WTC11 (cell line): ENCODE results near the gene NRXN3. TPM values are rescaled to one million over a fixed set of nuclear protein-coding genes. Genes with fewer than 3 reads are reported as not detected.

Experiments
- ATAC-seq: fragments of 200-7000 bp; cut with Tn5 transposase; 2 replicates; pipeline ENCODE4 v1.10.0; 2021; ENCODE audit warnings: mild to moderate bottlenecking, moderate library complexity
- CTCF ChIA-PET: fragments of 300-600 bp; sonication (Branson Sonifier 250); formaldehyde crosslinking; loops from one replicate; lab custom pipeline; 2021; ENCODE audit warnings: antibody characterized with exemption; lab: Charles Lee
- POLR2A ChIA-PET: fragments of 350-600 bp; sonication (Branson Sonifier 250); formaldehyde crosslinking; loops from one replicate; lab custom pipeline; 2021; ENCODE audit warnings: antibody characterized with exemption; lab: Charles Lee
- DNase-seq: peaks from one replicate; pipeline ENCODE4 v3.0.0; 2021; ENCODE audit warnings: low spot score
- H3K27ac Mint-ChIP-seq: 2 replicates; pipeline ENCODE4 v1.8.0; 2021; ENCODE audit warnings: mixed read lengths
- H3K27me3 Mint-ChIP-seq: 2 replicates; pipeline ENCODE4 v1.8.0; 2021; ENCODE audit warnings: low read depth, mild to moderate bottlenecking, moderate library complexity, mixed read lengths
- H3K36me3 Mint-ChIP-seq: 2 replicates; pipeline ENCODE4 v1.8.0; 2021; ENCODE audit warnings: mixed read lengths
- H3K4me1 Mint-ChIP-seq: 2 replicates; pipeline ENCODE4 v1.8.0; 2022; ENCODE audit warnings: mixed read lengths
- H3K4me3 Mint-ChIP-seq: 2 replicates; pipeline ENCODE4 v1.8.0; 2021; ENCODE audit warnings: mild to moderate bottlenecking, moderate library complexity, mixed read lengths
- H3K9me3 Mint-ChIP-seq: 2 replicates; pipeline ENCODE4 v1.8.0; 2021; ENCODE audit warnings: mixed read lengths
- ELF4 ChIP-seq: sonication (generic); formaldehyde crosslinking; IDR thresholded peaks from 2 replicates; pipeline ENCODE4 v1.8.1; 2022; ENCODE audit warnings: low read depth, mild to moderate bottlenecking, moderate library complexity, missing genetic modification reagents
- MXD4 ChIP-seq: fragments of 250-450 bp; sonication (Bioruptor Pico); IDR thresholded peaks from 2 replicates; pipeline ENCODE4 v1.8.0; 2021; ENCODE audit warnings: mild to moderate bottlenecking, moderate library complexity, borderline replicate concordance
- NFYB ChIP-seq: sonication (generic); formaldehyde crosslinking; conservative IDR thresholded peaks from 2 replicates; pipeline ENCODE4 v1.8.0; 2022; ENCODE audit warnings: low read depth, missing genetic modification reagents
- TEAD1 ChIP-seq: sonication (generic); formaldehyde crosslinking; IDR thresholded peaks from 2 replicates; pipeline ENCODE4 v1.8.0; 2022; ENCODE audit warnings: mild to moderate bottlenecking, missing genetic modification reagents
- ZBTB21 ChIP-seq: sonication (generic); formaldehyde crosslinking; IDR thresholded peaks from 2 replicates; pipeline ENCODE4 v1.8.1; 2023; ENCODE audit warnings: mild to moderate bottlenecking, missing genetic modification reagents, borderline replicate concordance
- ZNF138 ChIP-seq: sonication (generic); formaldehyde crosslinking; conservative IDR thresholded peaks from 2 replicates; pipeline ENCODE4 v1.8.1; 2022; ENCODE audit warnings: mild to moderate bottlenecking, moderate library complexity, missing genetic modification reagents
- ZNF396 ChIP-seq: fragments of 250-450 bp; sonication (Bioruptor Pico); IDR thresholded peaks from 2 replicates; pipeline ENCODE4 v1.8.0; 2021; ENCODE audit warnings: mild to moderate bottlenecking, moderate library complexity, borderline replicate concordance
- ZNF416 ChIP-seq: fragments of 250-450 bp; sonication (Bioruptor Pico); IDR thresholded peaks from 2 replicates; pipeline ENCODE4 v1.9.0; 2021; ENCODE audit warnings: mild to moderate bottlenecking, inconsistent platforms
- total RNA-seq: library from RNA; stranded (reverse); gene quantifications from 3 replicates; pipeline ENCODE4 v1.2.3, GENCODE V29; 2021
- TF ChIP-seq, protein P1 (sequence below): fragments of 250-450 bp; sonication (Bioruptor Pico); IDR thresholded peaks from 2 replicates; pipeline ENCODE4 v2.1.2; 2022; ENCODE audit warnings: mild to moderate bottlenecking, moderate library complexity
- TF ChIP-seq, protein P2 (sequence below): sonication (generic); formaldehyde crosslinking; IDR thresholded peaks from 2 replicates; pipeline ENCODE4 v1.8.0; 2022; ENCODE audit warnings: mild to moderate bottlenecking, missing genetic modification reagents
- TF ChIP-seq, protein P3 (sequence below): sonication (generic); formaldehyde crosslinking; IDR thresholded peaks from 2 replicates; pipeline ENCODE4 v1.8.1; 2022; ENCODE audit warnings: mild to moderate bottlenecking, moderate library complexity, missing genetic modification reagents
- TF ChIP-seq, protein P4 (sequence below): sonication (generic); formaldehyde crosslinking; IDR thresholded peaks from 2 replicates; pipeline ENCODE4 v1.8.1; 2022; ENCODE audit warnings: low read depth, missing genetic modification reagents, borderline replicate concordance
- TF ChIP-seq, protein P5 (sequence below): sonication (generic); formaldehyde crosslinking; IDR thresholded peaks from 2 replicates; pipeline ENCODE4 v1.8.1; 2022; ENCODE audit warnings: mild to moderate bottlenecking, missing genetic modification reagents, moderate library complexity, borderline replicate concordance
- TF ChIP-seq, protein P6 (sequence below): sonication (generic); formaldehyde crosslinking; IDR thresholded peaks from 2 replicates; pipeline ENCODE4 v1.8.0; 2022; ENCODE audit warnings: missing genetic modification reagents
- TF ChIP-seq, protein P7 (sequence below): sonication (generic); formaldehyde crosslinking; IDR thresholded peaks from 2 replicates; pipeline ENCODE4 v1.8.0; 2022; ENCODE audit warnings: mild to moderate bottlenecking, missing genetic modification reagents
- TF ChIP-seq, protein P8 (sequence below): fragments of 250-450 bp; sonication (Bioruptor Pico); IDR thresholded peaks from 2 replicates; pipeline ENCODE4 v1.9.0; 2021; ENCODE audit warnings: mild to moderate bottlenecking, borderline replicate concordance

NRXN3 gene
- total RNA-seq, 1 experiment from 2014 or later: 3.0 TPM

DNA sequence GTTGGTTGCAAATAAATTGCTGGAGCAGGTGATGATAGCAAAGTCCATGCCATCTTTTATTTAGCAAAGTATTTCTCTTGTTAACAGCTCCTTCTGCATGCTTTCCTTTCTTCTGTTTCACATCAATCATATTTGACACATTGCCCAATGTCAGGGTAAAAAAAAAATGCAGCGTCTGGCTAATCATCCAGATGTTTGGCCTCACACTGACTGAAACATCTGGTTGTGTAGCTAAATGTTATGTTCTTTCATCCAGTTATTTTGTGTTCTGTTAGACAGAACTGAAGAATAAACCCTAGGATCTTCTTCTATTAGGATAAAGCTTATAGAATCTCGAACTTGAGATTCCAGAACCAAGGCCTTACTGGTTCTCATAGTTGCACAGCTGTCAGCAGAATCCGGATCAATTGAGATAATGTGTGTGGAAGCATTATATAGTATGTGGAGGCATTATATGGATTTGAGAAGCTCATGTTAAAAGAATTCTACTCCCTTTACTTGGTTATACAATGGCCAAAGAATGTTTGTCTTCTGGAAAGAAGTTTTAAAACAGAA is 1182.0 kb downstream of the NRXN3 start:
- H3K9me3 Mint-ChIP-seq: peaks cover 10% of the 10 kb centered on the region; the same call in 1 of the 2 replicates
- no peak overlapping the region for H3K27ac Mint-ChIP-seq
- no peak for ATAC-seq
- POLR2A ChIA-PET: no interaction called here
- no peaks in the 10 kb centered on the region for H3K27me3 Mint-ChIP-seq
- TF ChIP-seq, protein P1, sequence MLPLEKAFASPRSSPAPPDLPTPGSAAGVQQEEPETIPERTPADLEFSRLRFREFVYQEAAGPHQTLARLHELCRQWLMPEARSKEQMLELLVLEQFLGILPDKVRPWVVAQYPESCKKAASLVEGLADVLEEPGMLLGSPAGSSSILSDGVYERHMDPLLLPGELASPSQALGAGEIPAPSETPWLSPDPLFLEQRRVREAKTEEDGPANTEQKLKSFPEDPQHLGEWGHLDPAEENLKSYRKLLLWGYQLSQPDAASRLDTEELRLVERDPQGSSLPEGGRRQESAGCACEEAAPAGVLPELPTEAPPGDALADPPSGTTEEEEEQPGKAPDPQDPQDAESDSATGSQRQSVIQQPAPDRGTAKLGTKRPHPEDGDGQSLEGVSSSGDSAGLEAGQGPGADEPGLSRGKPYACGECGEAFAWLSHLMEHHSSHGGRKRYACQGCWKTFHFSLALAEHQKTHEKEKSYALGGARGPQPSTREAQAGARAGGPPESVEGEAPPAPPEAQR (CRISPR knock-in tag): no peak
- TF ChIP-seq, protein P2, sequence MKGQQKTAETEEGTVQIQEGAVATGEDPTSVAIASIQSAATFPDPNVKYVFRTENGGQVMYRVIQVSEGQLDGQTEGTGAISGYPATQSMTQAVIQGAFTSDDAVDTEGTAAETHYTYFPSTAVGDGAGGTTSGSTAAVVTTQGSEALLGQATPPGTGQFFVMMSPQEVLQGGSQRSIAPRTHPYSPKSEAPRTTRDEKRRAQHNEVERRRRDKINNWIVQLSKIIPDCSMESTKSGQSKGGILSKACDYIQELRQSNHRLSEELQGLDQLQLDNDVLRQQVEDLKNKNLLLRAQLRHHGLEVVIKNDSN (CRISPR knock-in tag): no peak
- TF ChIP-seq ELF4 (CRISPR knock-in tag): no peak
- TF ChIP-seq, protein P3, sequence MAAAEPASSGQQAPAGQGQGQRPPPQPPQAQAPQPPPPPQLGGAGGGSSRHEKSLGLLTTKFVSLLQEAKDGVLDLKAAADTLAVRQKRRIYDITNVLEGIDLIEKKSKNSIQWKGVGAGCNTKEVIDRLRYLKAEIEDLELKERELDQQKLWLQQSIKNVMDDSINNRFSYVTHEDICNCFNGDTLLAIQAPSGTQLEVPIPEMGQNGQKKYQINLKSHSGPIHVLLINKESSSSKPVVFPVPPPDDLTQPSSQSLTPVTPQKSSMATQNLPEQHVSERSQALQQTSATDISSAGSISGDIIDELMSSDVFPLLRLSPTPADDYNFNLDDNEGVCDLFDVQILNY (CRISPR knock-in tag): no peak
- TF ChIP-seq, protein P4, sequence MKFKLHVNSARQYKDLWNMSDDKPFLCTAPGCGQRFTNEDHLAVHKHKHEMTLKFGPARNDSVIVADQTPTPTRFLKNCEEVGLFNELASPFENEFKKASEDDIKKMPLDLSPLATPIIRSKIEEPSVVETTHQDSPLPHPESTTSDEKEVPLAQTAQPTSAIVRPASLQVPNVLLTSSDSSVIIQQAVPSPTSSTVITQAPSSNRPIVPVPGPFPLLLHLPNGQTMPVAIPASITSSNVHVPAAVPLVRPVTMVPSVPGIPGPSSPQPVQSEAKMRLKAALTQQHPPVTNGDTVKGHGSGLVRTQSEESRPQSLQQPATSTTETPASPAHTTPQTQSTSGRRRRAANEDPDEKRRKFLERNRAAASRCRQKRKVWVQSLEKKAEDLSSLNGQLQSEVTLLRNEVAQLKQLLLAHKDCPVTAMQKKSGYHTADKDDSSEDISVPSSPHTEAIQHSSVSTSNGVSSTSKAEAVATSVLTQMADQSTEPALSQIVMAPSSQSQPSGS (CRISPR knock-in tag): no peak
- no peak for TF ChIP-seq ZNF396
- H3K36me3 Mint-ChIP-seq: no peaks in the 10 kb centered on the region
- no peak overlapping the region for H3K4me3 Mint-ChIP-seq
- DNase-seq: no peak
- CTCF ChIA-PET: no interaction called here
- H3K4me1 Mint-ChIP-seq: peaks cover 22% of the 10 kb centered on the region

DNA sequence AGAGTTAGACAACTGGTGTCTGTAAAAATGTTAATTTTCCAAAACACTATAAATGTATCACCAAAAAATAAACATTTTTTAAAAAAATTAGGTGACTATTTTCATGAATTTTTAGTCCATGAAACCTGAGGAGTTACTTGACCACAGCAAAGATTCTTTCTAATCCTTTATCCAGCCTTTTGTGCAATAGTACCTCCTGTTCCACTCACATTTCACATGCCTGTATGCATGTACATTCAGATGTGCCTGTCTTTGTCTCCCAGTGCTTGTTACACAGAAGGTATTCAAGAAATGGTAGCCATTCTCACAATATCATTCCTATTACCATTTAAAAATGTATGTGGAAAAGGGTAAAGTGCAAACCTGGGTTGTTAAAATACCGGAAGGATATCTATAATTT is 1184.2 kb downstream of the NRXN3 start:
- Mint-ChIP-seq H3K27me3 (no peaks in the 10 kb centered on the region), H3K4me1 (peaks cover 33% of the 10 kb centered on the region), H3K27ac (no peak overlapping the region), H3K9me3 (peaks cover 3% of the 10 kb centered on the region; the same call in 1 of the 2 replicates), H3K36me3 (no peaks in the 10 kb centered on the region), H3K4me3 (no peak overlapping the region)
- no peak for ATAC-seq
- no peak for DNase-seq
- ChIA-PET POLR2A (no interaction called here), CTCF (interaction anchor here (1.1 kb wide), 1 partner anchor 421 kb away, joined by 3 read pairs; no protein-coding TSS in a partner anchor)
- TF ChIP-seq, protein P5, sequence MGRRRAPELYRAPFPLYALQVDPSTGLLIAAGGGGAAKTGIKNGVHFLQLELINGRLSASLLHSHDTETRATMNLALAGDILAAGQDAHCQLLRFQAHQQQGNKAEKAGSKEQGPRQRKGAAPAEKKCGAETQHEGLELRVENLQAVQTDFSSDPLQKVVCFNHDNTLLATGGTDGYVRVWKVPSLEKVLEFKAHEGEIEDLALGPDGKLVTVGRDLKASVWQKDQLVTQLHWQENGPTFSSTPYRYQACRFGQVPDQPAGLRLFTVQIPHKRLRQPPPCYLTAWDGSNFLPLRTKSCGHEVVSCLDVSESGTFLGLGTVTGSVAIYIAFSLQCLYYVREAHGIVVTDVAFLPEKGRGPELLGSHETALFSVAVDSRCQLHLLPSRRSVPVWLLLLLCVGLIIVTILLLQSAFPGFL (CRISPR knock-in tag): no peak
- no peak for TF ChIP-seq NFYB (CRISPR knock-in tag)
- TF ChIP-seq, protein P6, sequence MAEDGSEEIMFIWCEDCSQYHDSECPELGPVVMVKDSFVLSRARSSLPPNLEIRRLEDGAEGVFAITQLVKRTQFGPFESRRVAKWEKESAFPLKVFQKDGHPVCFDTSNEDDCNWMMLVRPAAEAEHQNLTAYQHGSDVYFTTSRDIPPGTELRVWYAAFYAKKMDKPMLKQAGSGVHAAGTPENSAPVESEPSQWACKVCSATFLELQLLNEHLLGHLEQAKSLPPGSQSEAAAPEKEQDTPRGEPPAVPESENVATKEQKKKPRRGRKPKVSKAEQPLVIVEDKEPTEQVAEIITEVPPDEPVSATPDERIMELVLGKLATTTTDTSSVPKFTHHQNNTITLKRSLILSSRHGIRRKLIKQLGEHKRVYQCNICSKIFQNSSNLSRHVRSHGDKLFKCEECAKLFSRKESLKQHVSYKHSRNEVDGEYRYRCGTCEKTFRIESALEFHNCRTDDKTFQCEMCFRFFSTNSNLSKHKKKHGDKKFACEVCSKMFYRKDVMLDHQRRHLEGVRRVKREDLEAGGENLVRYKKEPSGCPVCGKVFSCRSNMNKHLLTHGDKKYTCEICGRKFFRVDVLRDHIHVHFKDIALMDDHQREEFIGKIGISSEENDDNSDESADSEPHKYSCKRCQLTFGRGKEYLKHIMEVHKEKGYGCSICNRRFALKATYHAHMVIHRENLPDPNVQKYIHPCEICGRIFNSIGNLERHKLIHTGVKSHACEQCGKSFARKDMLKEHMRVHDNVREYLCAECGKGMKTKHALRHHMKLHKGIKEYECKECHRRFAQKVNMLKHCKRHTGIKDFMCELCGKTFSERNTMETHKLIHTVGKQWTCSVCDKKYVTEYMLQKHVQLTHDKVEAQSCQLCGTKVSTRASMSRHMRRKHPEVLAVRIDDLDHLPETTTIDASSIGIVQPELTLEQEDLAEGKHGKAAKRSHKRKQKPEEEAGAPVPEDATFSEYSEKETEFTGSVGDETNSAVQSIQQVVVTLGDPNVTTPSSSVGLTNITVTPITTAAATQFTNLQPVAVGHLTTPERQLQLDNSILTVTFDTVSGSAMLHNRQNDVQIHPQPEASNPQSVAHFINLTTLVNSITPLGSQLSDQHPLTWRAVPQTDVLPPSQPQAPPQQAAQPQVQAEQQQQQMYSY: no peak
- no peak for TF ChIP-seq TEAD1 (CRISPR knock-in tag)
- TF ChIP-seq ZNF416 (CRISPR knock-in tag): no peak
- TF ChIP-seq ZNF138: no peak
- TF ChIP-seq, protein P7, sequence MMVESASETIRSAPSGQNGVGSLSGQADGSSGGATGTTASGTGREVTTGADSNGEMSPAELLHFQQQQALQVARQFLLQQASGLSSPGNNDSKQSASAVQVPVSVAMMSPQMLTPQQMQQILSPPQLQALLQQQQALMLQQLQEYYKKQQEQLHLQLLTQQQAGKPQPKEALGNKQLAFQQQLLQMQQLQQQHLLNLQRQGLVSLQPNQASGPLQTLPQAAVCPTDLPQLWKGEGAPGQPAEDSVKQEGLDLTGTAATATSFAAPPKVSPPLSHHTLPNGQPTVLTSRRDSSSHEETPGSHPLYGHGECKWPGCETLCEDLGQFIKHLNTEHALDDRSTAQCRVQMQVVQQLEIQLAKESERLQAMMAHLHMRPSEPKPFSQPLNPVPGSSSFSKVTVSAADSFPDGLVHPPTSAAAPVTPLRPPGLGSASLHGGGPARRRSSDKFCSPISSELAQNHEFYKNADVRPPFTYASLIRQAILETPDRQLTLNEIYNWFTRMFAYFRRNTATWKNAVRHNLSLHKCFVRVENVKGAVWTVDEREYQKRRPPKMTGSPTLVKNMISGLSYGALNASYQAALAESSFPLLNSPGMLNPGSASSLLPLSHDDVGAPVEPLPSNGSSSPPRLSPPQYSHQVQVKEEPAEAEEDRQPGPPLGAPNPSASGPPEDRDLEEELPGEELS: no peak
- TF ChIP-seq ZBTB21 (CRISPR knock-in tag): no peak
- TF ChIP-seq, protein P8, sequence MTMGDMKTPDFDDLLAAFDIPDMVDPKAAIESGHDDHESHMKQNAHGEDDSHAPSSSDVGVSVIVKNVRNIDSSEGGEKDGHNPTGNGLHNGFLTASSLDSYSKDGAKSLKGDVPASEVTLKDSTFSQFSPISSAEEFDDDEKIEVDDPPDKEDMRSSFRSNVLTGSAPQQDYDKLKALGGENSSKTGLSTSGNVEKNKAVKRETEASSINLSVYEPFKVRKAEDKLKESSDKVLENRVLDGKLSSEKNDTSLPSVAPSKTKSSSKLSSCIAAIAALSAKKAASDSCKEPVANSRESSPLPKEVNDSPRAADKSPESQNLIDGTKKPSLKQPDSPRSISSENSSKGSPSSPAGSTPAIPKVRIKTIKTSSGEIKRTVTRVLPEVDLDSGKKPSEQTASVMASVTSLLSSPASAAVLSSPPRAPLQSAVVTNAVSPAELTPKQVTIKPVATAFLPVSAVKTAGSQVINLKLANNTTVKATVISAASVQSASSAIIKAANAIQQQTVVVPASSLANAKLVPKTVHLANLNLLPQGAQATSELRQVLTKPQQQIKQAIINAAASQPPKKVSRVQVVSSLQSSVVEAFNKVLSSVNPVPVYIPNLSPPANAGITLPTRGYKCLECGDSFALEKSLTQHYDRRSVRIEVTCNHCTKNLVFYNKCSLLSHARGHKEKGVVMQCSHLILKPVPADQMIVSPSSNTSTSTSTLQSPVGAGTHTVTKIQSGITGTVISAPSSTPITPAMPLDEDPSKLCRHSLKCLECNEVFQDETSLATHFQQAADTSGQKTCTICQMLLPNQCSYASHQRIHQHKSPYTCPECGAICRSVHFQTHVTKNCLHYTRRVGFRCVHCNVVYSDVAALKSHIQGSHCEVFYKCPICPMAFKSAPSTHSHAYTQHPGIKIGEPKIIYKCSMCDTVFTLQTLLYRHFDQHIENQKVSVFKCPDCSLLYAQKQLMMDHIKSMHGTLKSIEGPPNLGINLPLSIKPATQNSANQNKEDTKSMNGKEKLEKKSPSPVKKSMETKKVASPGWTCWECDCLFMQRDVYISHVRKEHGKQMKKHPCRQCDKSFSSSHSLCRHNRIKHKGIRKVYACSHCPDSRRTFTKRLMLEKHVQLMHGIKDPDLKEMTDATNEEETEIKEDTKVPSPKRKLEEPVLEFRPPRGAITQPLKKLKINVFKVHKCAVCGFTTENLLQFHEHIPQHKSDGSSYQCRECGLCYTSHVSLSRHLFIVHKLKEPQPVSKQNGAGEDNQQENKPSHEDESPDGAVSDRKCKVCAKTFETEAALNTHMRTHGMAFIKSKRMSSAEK (CRISPR knock-in tag): no peak
- no peak for TF ChIP-seq MXD4
